Measurements from ENCODE around the gene C6orf62.
"Not testable (repeated sequence)": the region's sequence is repeated elsewhere in the genome, so short reads cannot be mapped to it uniquely, and the experiment has no call there.

The C6orf62 gene

GRCh38 chr6:24696097-24696496, 22.9 kb downstream of the C6orf62 start:
- DNase-seq, result peak; percentile 30

GRCh38 chr6:24695635-24696034, 23.3 kb downstream of the C6orf62 start:
- DNase-seq, result peak; percentile 60

- no peak for DNase-seq
Observed at GRCh38 chr6:24694198-24694597, 24.8 kb downstream of the C6orf62 start.

GRCh38 chr6:24692848-24693592, 25.9 kb downstream of the C6orf62 start:
- no peak for DNase-seq

- no peak for DNase-seq
Observed at GRCh38 chr6:24692415-24692814, 26.5 kb downstream of the C6orf62 start.

- DNase-seq, result no peak
Observed at GRCh38 chr6:24692003-24692402, 27.0 kb downstream of the C6orf62 start.

- DNase-seq, result no peak
Observed at GRCh38 chr6:24691550-24691949, 27.4 kb downstream of the C6orf62 start.

GRCh38 chr6:24690593-24690992, 28.4 kb downstream of the C6orf62 start:
- no peak for DNase-seq

GRCh38 chr6:24689964-24690363, 29.0 kb downstream of the C6orf62 start:
- DNase-seq, result no peak

GRCh38 chr6:24686946-24687345, 32.0 kb downstream of the C6orf62 start:
- DNase-seq, result no peak

- DNase-seq, result no peak
Observed at GRCh38 chr6:24686408-24686807, 32.5 kb downstream of the C6orf62 start.

GRCh38 chr6:24683297-24684296, 35.4 kb downstream of the C6orf62 start:
- no peak for DNase-seq

- DNase-seq, result no peak
Observed at GRCh38 chr6:24680582-24680981, 38.4 kb downstream of the C6orf62 start.

GRCh38 chr6:24678792-24679352, 40.1 kb downstream of the C6orf62 start:
- DNase-seq, result not testable (repeated sequence)

GRCh38 chr6:24673625-24674024, 45.3 kb downstream of the C6orf62 start:
- no peak for DNase-seq

- DNase-seq, result no peak
Observed at GRCh38 chr6:24672620-24673182, 46.3 kb downstream of the C6orf62 start.

- not testable (repeated sequence) for DNase-seq
Observed at GRCh38 chr6:24671077-24671476, 47.9 kb downstream of the C6orf62 start.

GRCh38 chr6:24670492-24670891, 48.5 kb downstream of the C6orf62 start:
- DNase-seq, result not testable (repeated sequence)

- DNase-seq, result no peak
Observed at GRCh38 chr6:24668997-24669361, 50.0 kb downstream of the C6orf62 start.

- DNase-seq, result not testable (repeated sequence)
Observed at GRCh38 chr6:24668066-24668996, 50.6 kb downstream of the C6orf62 start.

- peak; percentile 8 for DNase-seq
Observed at GRCh38 chr6:24667378-24667803, 51.6 kb downstream of the C6orf62 start.

All from activated CD4-positive, alpha-beta T cell treated with anti-CD3 and anti-CD28 coated beads, Interleukin-10, Interleukin-2, amounts not matched to agents 100 ng/mL and 50 ng/mL, durations not matched to agents 16 hours and 8 hours (primary cell).